Thyroid gland (tissue), 4 donors: Measurements from ENCODE around the gene GRIN2C. TPM values are rescaled to one million over a fixed set of nuclear protein-coding genes. Genes with fewer than 3 reads are reported as not detected.
"Not testable (repeated sequence)": the region's sequence is repeated elsewhere in the genome, so short reads cannot be mapped to it uniquely, and the experiment has no call there.

Source experiments
- DNase-seq, 2 donors: peaks; one replicate each; pipeline ENCODE4 v3.0.0-alpha.2; 2019
- H3K27ac ChIP-seq, 3 donors: fragments of 200-600 bp; sonication (generic); 1 replicate in 2 of 3; 2 replicates in 1 of 3; pipeline ENCODE4 v1.5.1; 2016 to 2019; ENCODE audit warnings: mild to moderate bottlenecking in 1 of 3, moderate library complexity in 1 of 3
- H3K27me3 ChIP-seq: fragments of 200-600 bp; sonication (generic); one replicate; pipeline ENCODE4 v1.5.1; 2019
- H3K36me3 ChIP-seq, 2 donors: fragments of 200-600 bp; sonication (generic); one replicate each; pipeline ENCODE4 v1.5.1; 2016 to 2019
- H3K4me1 ChIP-seq, 2 donors: fragments of 200-600 bp; sonication (generic); one replicate each; pipeline ENCODE4 v1.5.1; 2017 to 2019
- H3K4me3 ChIP-seq, 3 donors: fragments of 200-600 bp; sonication (generic); replicated peaks in 1 of 3; 1 replicate in 2 of 3; 2 replicates in 1 of 3; pipeline ENCODE4 v1.5.1; 2016; ENCODE audit warnings: mild to moderate bottlenecking in 1 of 3
- H3K9me3 ChIP-seq: fragments of 200-600 bp; sonication (generic); one replicate; pipeline ENCODE4 v1.5.1; 2017
- POLR2A ChIP-seq, 2 donors: fragments of 450-650 bp; IDR thresholded peaks; one replicate each; pipeline ENCODE4 v1.6.1; 2017; ENCODE audit warnings: antibody characterized with exemption in 2 of 2, mild to moderate bottlenecking in 2 of 2, moderate library complexity in 1 of 2
- WGBS, 2 donors: methylation state at CpG; one replicate each; pipeline ENCODE4 v1.1.5; 2017; 5-methylcytosine and 5-hydroxymethylcytosine counted together
- intact Hi-C: fragments of 100-400 bp; cut with DNase I; formaldehyde crosslinking; loops from one replicate; pipeline ENCODE4 v1.15.1; 2023
- total RNA-seq, 4 donors: library from RNA; depleted of rRNA; stranded (reverse); fragments of >200 nt; gene quantifications; one replicate each; pipeline ENCODE4 v1.2.3, GENCODE V29; 2016
- TF ChIP-seq, protein P1 (sequence below), 6 experiments: fragments of 200-600 bp in 3 of 6; fragments of 450-650 bp in 3 of 6; sonication (generic) in 3 of 6; IDR thresholded peaks; one replicate each; pipeline ENCODE4 v1.5.1; 2016 to 2019; ENCODE audit warnings: antibody characterized with exemption in 6 of 6, mild to moderate bottlenecking in 2 of 6, inconsistent platforms in 1 of 6, moderate library complexity in 1 of 6

The GRIN2C gene
- total RNA-seq = 100 to 1,000 TPM in 2 of 4 donors, 10 to 100 TPM in 2; 63.4 to 120 (median 94.0) TPM

GRCh38 chr17:74859459-74860228, at the start of gene GRIN2C:
TSS of gene GRIN2C (minus strand) at chr17:74859885. CDS start at chr17:74855092, 4,793 bp downstream.
- Histone ChIP-seq H3K27me3 (peaks cover 3% of the 10 kb centered on the region), H3K4me3 (peak within 1 kb of the TSS; percentile 57 to 71 (median 59))

DNA sequence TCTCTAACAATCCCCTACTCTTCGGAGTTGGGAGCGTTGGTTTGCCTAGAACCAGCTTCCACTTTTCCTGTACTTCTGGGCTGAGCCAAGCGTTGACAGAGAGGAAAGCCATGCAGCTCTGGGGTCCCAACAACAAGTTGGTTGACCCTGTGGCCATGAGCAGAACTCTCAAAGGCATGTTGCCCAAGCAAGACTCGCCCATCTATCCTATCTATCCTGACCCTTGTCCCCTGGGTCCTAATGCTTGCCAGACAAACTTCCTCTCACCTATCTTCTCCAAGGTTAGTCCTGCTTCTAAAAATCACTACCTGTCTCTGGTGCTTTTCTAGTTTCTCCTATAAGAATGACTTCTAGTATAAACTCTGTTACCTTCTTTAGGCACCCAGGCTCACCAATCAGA, 49.4 kb upstream of the GRIN2C start:
- 68 to 77% methylated on average over 4 of the region's 4 CpGs for WGBS, 2 donors

More at GRCh38 chr17:74859459-74860228, at the start of gene GRIN2C:
- Histone ChIP-seq H3K36me3 (no peaks in the 10 kb centered on the region), H3K27ac (peak within 1 kb of the TSS; percentile 26 to 78 (median 58)), H3K9me3 (no peaks in the 10 kb centered on the region), H3K4me1 (peaks cover 21 to 44% of the 10 kb centered on the region in 2 donors)
- 1 to 2% methylated on average over 14 to 28 of the region's 72 CpGs for WGBS, 2 donors
- intact Hi-C loops = no loop called here
- DNase-seq = peak; percentile 48 to 51
- TF ChIP-seq, protein P1, sequence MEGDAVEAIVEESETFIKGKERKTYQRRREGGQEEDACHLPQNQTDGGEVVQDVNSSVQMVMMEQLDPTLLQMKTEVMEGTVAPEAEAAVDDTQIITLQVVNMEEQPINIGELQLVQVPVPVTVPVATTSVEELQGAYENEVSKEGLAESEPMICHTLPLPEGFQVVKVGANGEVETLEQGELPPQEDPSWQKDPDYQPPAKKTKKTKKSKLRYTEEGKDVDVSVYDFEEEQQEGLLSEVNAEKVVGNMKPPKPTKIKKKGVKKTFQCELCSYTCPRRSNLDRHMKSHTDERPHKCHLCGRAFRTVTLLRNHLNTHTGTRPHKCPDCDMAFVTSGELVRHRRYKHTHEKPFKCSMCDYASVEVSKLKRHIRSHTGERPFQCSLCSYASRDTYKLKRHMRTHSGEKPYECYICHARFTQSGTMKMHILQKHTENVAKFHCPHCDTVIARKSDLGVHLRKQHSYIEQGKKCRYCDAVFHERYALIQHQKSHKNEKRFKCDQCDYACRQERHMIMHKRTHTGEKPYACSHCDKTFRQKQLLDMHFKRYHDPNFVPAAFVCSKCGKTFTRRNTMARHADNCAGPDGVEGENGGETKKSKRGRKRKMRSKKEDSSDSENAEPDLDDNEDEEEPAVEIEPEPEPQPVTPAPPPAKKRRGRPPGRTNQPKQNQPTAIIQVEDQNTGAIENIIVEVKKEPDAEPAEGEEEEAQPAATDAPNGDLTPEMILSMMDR (IDR thresholded peaks at IDR 0.05) = peak in 3 of 6 experiments; percentile 40 to 78 (median 47)
- TF ChIP-seq POLR2A (IDR thresholded peaks at IDR 0.05) = no peak

DNA sequence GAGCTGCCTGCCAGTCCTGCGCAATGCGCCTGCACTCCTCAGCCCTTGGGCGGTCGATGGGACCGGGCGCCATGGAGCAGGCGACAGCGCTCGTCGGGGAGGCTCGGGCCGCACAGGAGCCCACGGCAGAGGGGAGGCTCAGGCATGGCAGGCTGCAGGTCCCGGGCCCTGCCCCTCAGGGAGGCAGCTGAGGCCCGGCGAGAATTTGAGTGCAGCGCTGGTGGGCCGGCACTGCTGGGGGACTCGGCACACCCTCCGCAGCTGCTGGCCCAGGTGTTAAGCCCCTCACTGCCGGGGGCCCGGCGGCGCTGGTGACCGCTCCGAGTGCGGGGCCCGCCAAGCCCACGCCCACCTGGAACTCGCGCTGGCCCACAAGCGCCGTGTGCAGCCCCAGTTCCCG, 47.3 kb upstream of the GRIN2C start:
- DNase-seq = no peak
- intact Hi-C loops = no loop called here

More for the DNA sequence above, 49.4 kb upstream of the GRIN2C start:
- intact Hi-C loops, DNase-seq, H3K9me3 ChIP-seq, H3K27ac ChIP-seq, H3K27me3 ChIP-seq, H3K4me1 ChIP-seq, H3K4me3 ChIP-seq, H3K36me3 ChIP-seq: not testable (repeated sequence)

DNA sequence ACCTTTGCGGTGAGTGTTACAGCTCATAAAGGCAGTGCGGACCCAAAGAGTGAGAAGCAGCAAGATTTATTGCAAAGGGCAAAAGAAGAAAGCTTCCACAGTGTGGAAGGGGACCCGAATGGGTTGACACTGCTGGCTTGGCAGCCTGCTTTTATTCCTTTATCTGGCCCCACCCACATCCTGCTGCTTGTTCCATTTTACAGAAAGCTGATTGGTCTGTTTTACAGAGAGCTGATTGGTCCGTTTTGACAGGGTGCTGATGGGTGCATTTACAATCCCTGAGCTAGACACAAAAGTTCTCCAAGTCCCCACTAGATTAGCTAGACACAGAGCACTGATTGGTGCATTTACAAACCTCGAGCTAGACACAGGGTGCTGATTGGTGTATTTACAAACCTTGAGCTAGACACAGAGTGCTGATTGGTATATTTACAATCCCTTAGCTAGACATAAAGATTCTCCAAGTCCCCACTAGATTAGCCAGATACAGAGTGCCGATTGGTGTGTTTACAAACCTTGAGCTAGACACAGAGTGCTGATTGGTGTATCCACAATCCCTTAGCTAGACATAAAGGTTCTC, 46.6 kb upstream of the GRIN2C start:
- H3K27me3 ChIP-seq, DNase-seq, H3K27ac ChIP-seq, intact Hi-C loops, H3K36me3 ChIP-seq, H3K9me3 ChIP-seq, H3K4me1 ChIP-seq, H3K4me3 ChIP-seq: not testable (repeated sequence)
- 81 to 88% methylated on average over 6 of the region's 6 CpGs for WGBS, 2 donors

More for the DNA sequence above, 47.3 kb upstream of the GRIN2C start:
- H3K4me1 ChIP-seq = no peaks in the 10 kb centered on the region
- no peaks in the 10 kb centered on the region for H3K36me3 ChIP-seq
- no peak overlapping the region for H3K4me3 ChIP-seq
- WGBS, 2 donors = 97 to 98% methylated on average over 11 to 12 of the region's 34 CpGs
- H3K27ac ChIP-seq = no peak overlapping the region
- no peaks in the 10 kb centered on the region for H3K27me3 ChIP-seq
- TF ChIP-seq, protein P1 (IDR thresholded peaks at IDR 0.05) = no peak
- no peak for TF ChIP-seq POLR2A (IDR thresholded peaks at IDR 0.05)
- H3K9me3 ChIP-seq = no peaks in the 10 kb centered on the region

- no peaks in the 10 kb centered on the region for H3K36me3 ChIP-seq
- WGBS, 2 donors = 78 to 82% methylated on average over 6 to 7 of the region's 7 CpGs
- H3K27ac ChIP-seq = no peak overlapping the region
- H3K27me3 ChIP-seq = no peaks in the 10 kb centered on the region
- no peaks in the 10 kb centered on the region for H3K4me1 ChIP-seq
- no peak for DNase-seq
- intact Hi-C loops = no loop called here
- H3K9me3 ChIP-seq = no peaks in the 10 kb centered on the region
- TF ChIP-seq POLR2A (IDR thresholded peaks at IDR 0.05) = no peak
- TF ChIP-seq, protein P1 (IDR thresholded peaks at IDR 0.05) = no peak
- H3K4me3 ChIP-seq = no peak overlapping the region
Measured at GRCh38 chr17:74904687-74905409, 45.2 kb upstream of the GRIN2C start.
